Hematopoietic multipotent progenitor cell treated with erythropoietin and hydrocortisone succinate and interleukin-3 and kit ligand, for 8 days (in vitro differentiated cells): ENCODE data around the gene CBX6.

Experiments
- DNase-seq: peaks from one replicate; pipeline ENCODE4 v3.0.0-alpha.2; 2015

CBX6 gene

GRCh38 chr22:38873469-38874411, 1.7 kb upstream of the CBX6 start:
- no peak for DNase-seq

GRCh38 chr22:38872831-38873248, 824 bp upstream of the CBX6 start:
- DNase-seq, result no peak

- peak; percentile 35 for DNase-seq
Observed at GRCh38 chr22:38871360-38872171, 450 bp downstream of the CBX6 start.

GRCh38 chr22:38870791-38871359, 1.1 kb downstream of the CBX6 start:
- no peak for DNase-seq

- peak; percentile 88 for DNase-seq
Observed at GRCh38 chr22:38870312-38870741, 1.7 kb downstream of the CBX6 start.

- no peak for DNase-seq
Observed at GRCh38 chr22:38869663-38870062, 2.4 kb downstream of the CBX6 start.

GRCh38 chr22:38868886-38869381, 3.1 kb downstream of the CBX6 start:
- DNase-seq, result peak; percentile 78

GRCh38 chr22:38868286-38868721, 3.7 kb downstream of the CBX6 start:
- DNase-seq, result no peak

GRCh38 chr22:38867471-38868285, 4.3 kb downstream of the CBX6 start:
- DNase-seq, result no peak

- DNase-seq, result no peak
Observed at GRCh38 chr22:38867124-38867455, 4.9 kb downstream of the CBX6 start.

- no peak for DNase-seq
Observed at GRCh38 chr22:38866399-38867123, 5.5 kb downstream of the CBX6 start.

GRCh38 chr22:38866024-38866398, 6.0 kb downstream of the CBX6 start:
- DNase-seq, result no peak

GRCh38 chr22:38865201-38866023, 6.6 kb downstream of the CBX6 start:
- no peak for DNase-seq

GRCh38 chr22:38864361-38865191, 7.4 kb downstream of the CBX6 start:
- no peak for DNase-seq

- DNase-seq, result no peak
Observed at GRCh38 chr22:38863531-38864131, 8.4 kb downstream of the CBX6 start.

GRCh38 chr22:38862375-38863329, 9.4 kb downstream of the CBX6 start:
- DNase-seq, result no peak

- no peak for DNase-seq
Observed at GRCh38 chr22:38861927-38862326, 10.1 kb downstream of the CBX6 start.
